H1 (cell line): ENCODE data around the gene PRR22. TPM values are rescaled to one million over a fixed set of nuclear protein-coding genes. Genes with fewer than 3 reads are reported as not detected.
A peak's percentile ranks its signal among the peaks of the same experiment; 100 is the strongest.

Experiments used
- CTCF ChIA-PET: fragments of 300-600 bp; sonication (Branson Sonifier 250); formaldehyde crosslinking; loops from one replicate; lab custom pipeline; 2021; ENCODE audit not compliant: partially characterized antibody; lab: Charles Lee
- POLR2A ChIA-PET: fragments of 300-600 bp; sonication (Branson Sonifier 250); formaldehyde crosslinking; loops from one replicate; lab custom pipeline; 2021; ENCODE audit warnings: inconsistent platforms; ENCODE audit not compliant: partially characterized antibody; lab: Charles Lee
- DNase-seq, 2 experiments: peaks; one replicate each; pipeline versions ENCODE4 v3.0.0 to v3.0.0-alpha.2; 2010 to 2022; ENCODE audit warnings: low spot score in 2 of 2, low read depth in 1 of 2, mixed read lengths in 1 of 2
- FAIRE-seq: peaks from 2 replicates; lab custom pipeline; 2011; peaks lifted over from hg19 to GRCh38; lab: Jason Lieb, UNC
- H2AFZ ChIP-seq: 2 replicates; pipeline ENCODE4 v1.8.1; 2012; ENCODE audit warnings: low read length, inconsistent platforms
- H2AK5ac ChIP-seq: 2 replicates; pipeline ENCODE4 v1.6.1; 2013; ENCODE audit warnings: low read depth, low read length
- H2BK120ac ChIP-seq: replicated peaks from 2 replicates; pipeline ENCODE3; 2013; ENCODE audit warnings: low read depth, low read length, inconsistent platforms
- H2BK12ac ChIP-seq: 2 replicates; pipeline ENCODE4 v1.6.1; 2013; ENCODE audit warnings: low read depth, low read length
- H2BK15ac ChIP-seq: 2 replicates; pipeline ENCODE4 v1.6.1; 2013; ENCODE audit warnings: low read length
- H2BK20ac ChIP-seq: 2 replicates; pipeline ENCODE4 v1.6.1; 2013; ENCODE audit warnings: low read length
- H2BK5ac ChIP-seq: 2 replicates; pipeline ENCODE4 v1.6.1; 2013; ENCODE audit warnings: low read depth, low read length
- H3K14ac ChIP-seq: 2 replicates; pipeline ENCODE4 v1.6.1; 2013; ENCODE audit warnings: inconsistent platforms; ENCODE audit not compliant: insufficient read length
- H3K18ac ChIP-seq: 2 replicates; pipeline ENCODE4 v1.6.1; 2013; ENCODE audit warnings: low read length; ENCODE audit errors: extremely low read depth
- H3K23ac ChIP-seq: 2 replicates; pipeline ENCODE4 v1.6.1; 2013; ENCODE audit warnings: inconsistent platforms; ENCODE audit not compliant: insufficient read length
- H3K23me2 ChIP-seq: 2 replicates; pipeline ENCODE4 v1.6.1; 2013; ENCODE audit warnings: low read depth, low read length
- H3K27ac ChIP-seq: 2 replicates; pipeline ENCODE4 v1.6.1; 2011; ENCODE audit warnings: low read depth, low read length, inconsistent platforms
- H3K27me3 ChIP-seq, 4 experiments: replicated peaks in 1 of 4; 1 replicate in 1 of 4; 2 replicates in 3 of 4; pipeline versions ENCODE4 v1.6.1 to v1.8.1; 2011 to 2013; ENCODE audit warnings: low read length in 3 of 4, mild to moderate bottlenecking in 3 of 4, inconsistent platforms in 2 of 4, mixed read lengths in 2 of 4, moderate library complexity in 1 of 4; ENCODE audit not compliant: control insufficient read depth in 3 of 4, insufficient read depth in 3 of 4; ENCODE audit errors: extremely low read depth in 1 of 4
- H3K36me3 ChIP-seq, 4 experiments: 2 replicates each; pipeline versions ENCODE4 v1.6.1 to v1.8.1; 2011 to 2013; ENCODE audit warnings: mild to moderate bottlenecking in 4 of 4, low read length in 3 of 4, moderate library complexity in 2 of 4, control low read depth in 1 of 4, inconsistent platforms in 1 of 4; ENCODE audit not compliant: insufficient read depth in 4 of 4, control insufficient read depth in 2 of 4
- H3K4ac ChIP-seq: replicated peaks from 2 replicates; pipeline ENCODE3; 2013; ENCODE audit warnings: low read length, low read depth, mixed read lengths, inconsistent platforms; ENCODE audit not compliant: insufficient read length
- H3K4me1 ChIP-seq, 4 experiments: replicated peaks in 1 of 4; 1 replicate in 1 of 4; 2 replicates in 3 of 4; pipeline versions ENCODE4 v1.6.1 to v1.8.1; 2011 to 2013; ENCODE audit warnings: low read length in 3 of 4, inconsistent platforms in 2 of 4, mixed read lengths in 1 of 4; ENCODE audit not compliant: insufficient read depth in 4 of 4, control insufficient read depth in 3 of 4
- H3K4me2 ChIP-seq, 2 experiments: 2 replicates each; pipeline versions ENCODE4 v1.6.1 to v1.8.1; 2011 to 2013; ENCODE audit warnings: low read depth in 2 of 2, low read length in 2 of 2, control low read depth in 1 of 2, inconsistent platforms in 1 of 2, mild to moderate bottlenecking in 1 of 2; ENCODE audit not compliant: insufficient read depth in 1 of 2
- H3K4me3 ChIP-seq, 4 experiments: fragments of 200-600, 300-600 bp in 1 of 4; sonication (generic), shearing (Covaris generic), sonication (Bioruptor Twin) in 1 of 4; 2 replicates each; pipeline versions ENCODE4 v1.5.1 to v1.8.1; 2011 to 2016; ENCODE audit warnings: low read length in 4 of 4, low read depth in 3 of 4, control low read depth in 2 of 4, inconsistent platforms in 2 of 4, mild to moderate bottlenecking in 2 of 4, mixed read lengths in 1 of 4, moderate library complexity in 1 of 4; ENCODE audit not compliant: insufficient read depth in 2 of 4; ENCODE audit errors: extremely low read depth in 1 of 4
- H3K56ac ChIP-seq: replicated peaks from 2 replicates; pipeline ENCODE3; 2013; ENCODE audit warnings: low read depth, mild to moderate bottlenecking, mixed read lengths, low read length, inconsistent platforms; ENCODE audit not compliant: insufficient read length
- H3K79me1 ChIP-seq: 2 replicates; pipeline ENCODE4 v1.6.1; 2013; ENCODE audit warnings: low read depth, low read length, control low read depth
- H3K79me2 ChIP-seq, 2 experiments: 2 replicates each; pipeline versions ENCODE4 v1.6.1 to v1.8.1; 2012 to 2013; ENCODE audit warnings: low read length in 2 of 2, mild to moderate bottlenecking in 2 of 2, inconsistent platforms in 1 of 2; ENCODE audit not compliant: insufficient read depth in 2 of 2, control insufficient read depth in 1 of 2
- H3K9ac ChIP-seq, 4 experiments: replicated peaks in 1 of 4; 1 replicate in 1 of 4; 2 replicates in 3 of 4; pipeline versions ENCODE4 v1.6.1 to v1.8.1; 2011 to 2013; ENCODE audit warnings: low read depth in 3 of 4, low read length in 3 of 4, control low read depth in 2 of 4, mild to moderate bottlenecking in 2 of 4, moderate library complexity in 2 of 4, inconsistent platforms in 1 of 4; ENCODE audit errors: extremely low read depth in 1 of 4
- H3K9me3 ChIP-seq, 2 experiments: 2 replicates each; pipeline versions ENCODE4 v1.6.1 to v1.8.1; 2012 to 2013; ENCODE audit warnings: mild to moderate bottlenecking in 2 of 2, moderate library complexity in 2 of 2, control low read depth in 1 of 2, inconsistent platforms in 1 of 2, low read depth in 1 of 2, low read length in 1 of 2, mixed read lengths in 1 of 2; ENCODE audit not compliant: insufficient read depth in 2 of 2
- H4K20me1 ChIP-seq, 2 experiments: replicated peaks in 1 of 2; 2 replicates each; pipeline versions ENCODE3 to v1.8.1; 2011 to 2013; ENCODE audit warnings: inconsistent platforms in 2 of 2, low read length in 2 of 2, mild to moderate bottlenecking in 1 of 2; ENCODE audit not compliant: insufficient read depth in 2 of 2, control insufficient read depth in 1 of 2
- H4K5ac ChIP-seq: 2 replicates; pipeline ENCODE4 v1.6.1; 2013; ENCODE audit warnings: low read length, low read depth, mixed read lengths, inconsistent platforms; ENCODE audit not compliant: insufficient read length
- H4K8ac ChIP-seq: 2 replicates; pipeline ENCODE4 v1.8.0; 2013; ENCODE audit warnings: mild to moderate bottlenecking, moderate library complexity, low read length, inconsistent platforms; ENCODE audit not compliant: insufficient read depth; ENCODE audit errors: extremely low read depth
- H4K91ac ChIP-seq: replicated peaks from 2 replicates; pipeline ENCODE3; 2013; ENCODE audit warnings: low read length, mixed read lengths, inconsistent platforms; ENCODE audit not compliant: insufficient read length
- EP300 ChIP-seq, 2 experiments: IDR thresholded peaks; 1 replicate in 1 of 2; 2 replicates in 1 of 2; pipeline ENCODE4 v1.6.1; 2011 to 2012; ENCODE audit warnings: low read depth in 2 of 2, low read length in 2 of 2, mild to moderate bottlenecking in 2 of 2, borderline replicate concordance in 1 of 2, inconsistent platforms in 1 of 2, moderate library complexity in 1 of 2
- POLR2A ChIP-seq, 2 experiments: IDR thresholded peaks; 1 replicate in 1 of 2; 2 replicates in 1 of 2; pipeline ENCODE4 v1.6.1; 2011; ENCODE audit warnings: low read depth in 2 of 2, low read length in 2 of 2, mild to moderate bottlenecking in 2 of 2; ENCODE audit errors: control extremely low read depth in 1 of 2
- WGBS, 2 experiments: shearing (Covaris generic) in 1 of 2; methylation state at CpG; one replicate each; pipeline versions ENCODE4 v1.1.6 to v1.1.7; 2013 to 2015; ENCODE audit warnings: low lambda C conversion rate in 2 of 2, mixed read lengths in 2 of 2, inconsistent platforms in 1 of 2, low coverage in 1 of 2, missing lambda C conversion rate in 1 of 2; ENCODE audit not compliant: insufficient replicate concordance in 2 of 2, insufficient coverage in 1 of 2, insufficient read length in 1 of 2; ENCODE audit errors: extremely low coverage in 1 of 2, missing lambda C conversion rate in 1 of 2; 5-methylcytosine and 5-hydroxymethylcytosine counted together
- polyA plus RNA-seq, 7 experiments: library from polyadenylated mRNA; depleted of rRNA in 3 of 7; stranded (reverse) in 5 of 7; unstranded in 2 of 7; fragments of >200 nt in 5 of 7; fragments of 200-250 nt in 2 of 7; gene quantifications; 1 replicate in 5 of 7; 2 replicates in 1 of 7; 4 replicates in 1 of 7; pipeline versions ENCODE4 v1.2.1 to v1.2.3, GENCODE V29; 2011 to 2013; ENCODE audit warnings: missing spikeins in 2 of 7, mixed read lengths in 2 of 7
- total RNA-seq: library from RNA; stranded (reverse); fragmentation: NEBNext Ultra II Directional; extraction: Animal tissue kit (Norgen Biotek cat#: 25700); gene quantifications from 2 replicates; pipeline ENCODE4 v1.2.1, GENCODE V29; 2021

PRR22 gene
- total and polyA plus RNA-seq, 2 of the 8 experiments (the other 6 are each of a cell fraction or from before 2014, with no cell fraction given) = 1.9 to 2.1 TPM

DNA sequence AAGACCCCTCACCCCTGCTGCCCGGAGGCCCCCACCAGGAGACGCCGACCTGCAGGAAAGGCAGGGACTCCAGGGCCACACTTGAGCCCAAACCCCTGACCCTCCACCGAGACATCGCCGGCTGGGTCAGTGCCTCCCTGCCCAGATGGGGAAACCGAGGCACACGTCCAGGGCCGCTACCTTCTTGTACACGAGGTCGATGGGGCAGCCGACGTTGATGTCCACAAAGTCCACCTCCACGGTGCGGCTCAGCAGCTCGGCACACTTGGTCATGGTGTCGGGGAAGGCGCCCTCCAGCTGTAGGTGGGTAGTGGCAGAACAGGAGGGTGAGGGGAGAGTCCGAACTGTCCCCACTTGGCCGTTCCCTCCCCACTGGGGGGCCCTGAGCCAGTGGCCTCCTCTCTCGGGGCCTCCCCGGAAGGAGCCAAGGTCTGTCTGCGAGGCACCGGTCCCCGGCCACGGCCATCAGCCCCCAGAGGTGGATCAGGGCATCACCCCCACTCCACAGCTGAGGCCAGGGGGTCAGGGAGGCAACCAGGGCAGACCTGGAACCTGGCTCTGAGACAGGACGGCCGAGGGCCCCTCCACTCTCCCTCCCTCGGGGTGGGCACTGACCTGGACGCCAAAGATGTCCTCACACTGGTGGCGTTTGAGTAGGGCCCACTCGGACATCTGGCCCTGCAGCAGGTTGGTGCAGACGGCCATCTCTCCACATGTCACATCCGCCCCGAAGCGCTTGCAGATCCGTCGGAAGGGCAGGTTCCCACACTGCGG is 3.0 kb upstream of the PRR22 start:
- POLR2A ChIA-PET = interaction anchor here (3.6 to 4.5 kb wide), 3 partner anchors 8 to 96 kb away, joined by 18 to 32 read pairs (median 21); no protein-coding TSS in a partner anchor
- peak in 1 of 2 experiments; percentile 33; a peak in 1 of 3 replicates for TF ChIP-seq POLR2A (IDR thresholded peaks at IDR 0.05; ENCODE audit: control extremely low read depth in 1 of 2, low read depth in 2 of 2, low read length in 2 of 2)
- no peak for TF ChIP-seq EP300 (IDR thresholded peaks at IDR 0.05; ENCODE audit: borderline replicate concordance in 1 of 2, low read depth in 2 of 2, low read length in 2 of 2)

More for the DNA sequence above, 3.0 kb upstream of the PRR22 start:
- no peak overlapping the region for H3K4me2 ChIP-seq
- no peaks in the 10 kb centered on the region for H3K9me3 ChIP-seq
- DNase-seq = no peak
- no peak overlapping the region for H3K27ac ChIP-seq
- WGBS, 2 experiments = 94% methylated on average over 38 of the region's 39 CpGs; no CpG with 5 or more reads in 1 of the 2 experiments
- H3K14ac ChIP-seq = no peak overlapping the region
- H3K23ac ChIP-seq = no peak overlapping the region
- H3K9ac ChIP-seq = no peak overlapping the region
- H2AK5ac ChIP-seq = no peak overlapping the region
- H4K91ac ChIP-seq = no peak overlapping the region
- H2BK120ac ChIP-seq = no peak overlapping the region
- H3K79me1 ChIP-seq = peaks cover 5% of the 10 kb centered on the region; the same call in 1 of the 2 replicates
- peaks cover 0 to 10% of the 10 kb centered on the region in 2 experiments for H4K20me1 ChIP-seq
- H3K36me3 ChIP-seq = peaks cover 20 to 42% (median 34%) of the 10 kb centered on the region in 4 experiments
- CTCF ChIA-PET = interaction anchor here (2.7 kb wide), 1 partner anchor 13 kb away, joined by 9 read pairs; no protein-coding TSS in a partner anchor
- no peak overlapping the region for H2BK5ac ChIP-seq
- H3K27me3 ChIP-seq = no peaks in the 10 kb centered on the region
- H2BK20ac ChIP-seq = no peak overlapping the region
- no peak overlapping the region for H3K4me3 ChIP-seq
- peaks cover 3% of the 10 kb centered on the region; the same call in 1 of the 2 replicates for H3K23me2 ChIP-seq
- no peak overlapping the region for H3K4ac ChIP-seq
- H3K18ac ChIP-seq = no peak overlapping the region
- H4K8ac ChIP-seq = peak overlapping the region; percentile 46; the same call in 1 of the 2 replicates
- H4K5ac ChIP-seq = no peak overlapping the region
- no peak overlapping the region for H2BK12ac ChIP-seq
- no peak for FAIRE-seq
- no peak overlapping the region for H3K56ac ChIP-seq
- no peaks in the 10 kb centered on the region; a peak in 1 of 7 replicates for H3K4me1 ChIP-seq
- no peaks in the 10 kb centered on the region for H3K79me2 ChIP-seq
- H2AFZ ChIP-seq = no peak overlapping the region
- H2BK15ac ChIP-seq = no peak overlapping the region
